WERI-Rb-1 (cell line): ENCODE measurements around the gene MGLL.
A peak's percentile ranks its signal among the peaks of the same experiment; 100 is the strongest.
"Not testable (repeated sequence)": the region's sequence is repeated elsewhere in the genome, so short reads cannot be mapped to it uniquely, and the experiment has no call there.

Experiments
- DNase-seq: peaks from one replicate; pipeline ENCODE4 v3.0.0-alpha.2; 2020
- H3K27ac ChIP-seq: fragments of 250-450 bp; sonication (Bioruptor Pico); 2 replicates; pipeline ENCODE4 v1.5.1; 2020; ENCODE audit warnings: mild to moderate bottlenecking, moderate library complexity
- H3K27me3 ChIP-seq: fragments of 250-450 bp; sonication (Bioruptor Pico); 2 replicates; pipeline ENCODE4 v1.5.1; 2021; ENCODE audit warnings: mild to moderate bottlenecking, low read depth, moderate library complexity; ENCODE audit not compliant: insufficient read depth, severe bottlenecking
- H3K36me3 ChIP-seq: fragments of 250-450 bp; sonication (Bioruptor Pico); 2 replicates; pipeline ENCODE4 v1.5.1; 2020; ENCODE audit warnings: mild to moderate bottlenecking, moderate library complexity
- H3K4me3 ChIP-seq: 2 replicates; pipeline ENCODE4 v1.5.1; 2011; ENCODE audit warnings: low read depth, mild to moderate bottlenecking, control low read depth, low read length
- H3K9me3 ChIP-seq: fragments of 250-450 bp; sonication (Bioruptor Pico); 2 replicates; pipeline ENCODE4 v1.5.1; 2021; ENCODE audit warnings: mild to moderate bottlenecking, moderate library complexity; ENCODE audit not compliant: severe bottlenecking
- CTCF ChIP-seq: IDR thresholded peaks from 2 replicates; pipeline ENCODE4 v1.5.1; 2011; ENCODE audit warnings: low read depth, mild to moderate bottlenecking, control low read depth, inconsistent platforms, low read length

The MGLL gene

GRCh38 chr3:127686512-127686894 lies 135.8 kb downstream of the MGLL start:
- no peak for TF ChIP-seq CTCF
- no peak overlapping the region for H3K4me3 ChIP-seq
- DNase-seq, result no peak
- H3K36me3 ChIP-seq, result no peaks in the 10 kb centered on the region
- no peak overlapping the region for H3K27ac ChIP-seq
- H3K27me3 ChIP-seq, result no peaks in the 10 kb centered on the region
- H3K9me3 ChIP-seq, result no peaks in the 10 kb centered on the region

- no peak for TF ChIP-seq CTCF
- no peaks in the 10 kb centered on the region for H3K27me3 ChIP-seq
- no peak overlapping the region for H3K4me3 ChIP-seq
- DNase-seq, result no peak
- no peak overlapping the region for H3K27ac ChIP-seq
- no peaks in the 10 kb centered on the region for H3K9me3 ChIP-seq
- H3K36me3 ChIP-seq, result no peaks in the 10 kb centered on the region
Measured at GRCh38 chr3:127685708-127686511, 136.4 kb downstream of the MGLL start.

- Histone ChIP-seq H3K9me3 (no peaks in the 10 kb centered on the region), H3K27ac (no peak overlapping the region)
Measured at GRCh38 chr3:127684871-127685707, 137.2 kb downstream of the MGLL start.

GRCh38 chr3:127682561-127682960 lies 139.8 kb downstream of the MGLL start:
- Histone ChIP-seq H3K36me3 (no peaks in the 10 kb centered on the region), H3K4me3 (no peak overlapping the region), H3K27ac (no peak overlapping the region), H3K27me3 (no peaks in the 10 kb centered on the region), H3K9me3 (no peaks in the 10 kb centered on the region)
- no peak for TF ChIP-seq CTCF
- peak; percentile 7 for DNase-seq

More at GRCh38 chr3:127684871-127685707, 137.2 kb downstream of the MGLL start:
- Histone ChIP-seq H3K27me3 (no peaks in the 10 kb centered on the region), H3K36me3 (no peaks in the 10 kb centered on the region), H3K4me3 (no peak overlapping the region)
- TF ChIP-seq CTCF, result no peak
- DNase-seq, result peak; percentile 4

GRCh38 chr3:127682175-127682554 lies 140.2 kb downstream of the MGLL start:
- H3K4me3 ChIP-seq, H3K27me3 ChIP-seq, H3K36me3 ChIP-seq, H3K27ac ChIP-seq, DNase-seq, H3K9me3 ChIP-seq: not testable (repeated sequence)

GRCh38 chr3:127680798-127681221 lies 141.5 kb downstream of the MGLL start:
- Histone ChIP-seq H3K27me3 (no peaks in the 10 kb centered on the region), H3K36me3 (no peaks in the 10 kb centered on the region), H3K27ac (no peak overlapping the region), H3K4me3 (no peak overlapping the region), H3K9me3 (no peaks in the 10 kb centered on the region)
- no peak for DNase-seq
- no peak for TF ChIP-seq CTCF
